Stimulated activated CD8-positive, alpha-beta memory T cell treated with anti-CD3 and anti-CD28 coated beads, Interleukin-15, amount 100 ng/mL, for 4 hours (primary cell): ENCODE results near the gene PPP3CB.
A peak's percentile ranks its signal among the peaks of the same experiment; 100 is the strongest.

Experiments used
- DNase-seq, 2 donors: peaks; one replicate each; pipeline ENCODE4 v3.0.0-alpha.2; 2020; ENCODE audit warnings: low read depth in 2 of 2

The PPP3CB gene

GRCh38 chr10:73495884-73496674 lies at the start of gene PPP3CB:
PPP3CB (minus strand) TSS chr10:73496024; CDS start chr10:73495889, 135 bp downstream.
- peak; percentile 80 to 83 for DNase-seq

- no peak for DNase-seq
Measured at GRCh38 chr10:73545357-73545756, 49.5 kb upstream of the PPP3CB start.

- no peak for DNase-seq
Measured at GRCh38 chr10:73537709-73538108, 41.9 kb upstream of the PPP3CB start.

GRCh38 chr10:73537288-73537687 lies 41.5 kb upstream of the PPP3CB start:
- no peak for DNase-seq

- no peak for DNase-seq
Measured at GRCh38 chr10:73534857-73535256, 39.0 kb upstream of the PPP3CB start.

- peak in 1 of 2 donors; percentile 7 for DNase-seq
Measured at GRCh38 chr10:73529089-73529832, 33.4 kb upstream of the PPP3CB start.

GRCh38 chr10:73522263-73522662 lies 26.4 kb upstream of the PPP3CB start:
- DNase-seq, result no peak

GRCh38 chr10:73519336-73519735 lies 23.5 kb upstream of the PPP3CB start:
- DNase-seq, result no peak

- DNase-seq, result no peak
Measured at GRCh38 chr10:73517166-73517888, 21.5 kb upstream of the PPP3CB start.

GRCh38 chr10:73512207-73512743 lies 16.5 kb upstream of the PPP3CB start:
- DNase-seq, result no peak

- DNase-seq, result no peak
Measured at GRCh38 chr10:73509695-73510094, 13.9 kb upstream of the PPP3CB start.

GRCh38 chr10:73506491-73506890 lies 10.7 kb upstream of the PPP3CB start:
- DNase-seq, result no peak

- DNase-seq, result no peak
Measured at GRCh38 chr10:73506074-73506473, 10.2 kb upstream of the PPP3CB start.

GRCh38 chr10:73503037-73503436 lies 7.2 kb upstream of the PPP3CB start:
- no peak for DNase-seq

GRCh38 chr10:73501651-73502050 lies 5.8 kb upstream of the PPP3CB start:
- no peak for DNase-seq

GRCh38 chr10:73497623-73498022 lies 1.8 kb upstream of the PPP3CB start:
- DNase-seq, result no peak

- DNase-seq, result peak; percentile 70 to 74
Measured at GRCh38 chr10:73495226-73495883, 469 bp downstream of the PPP3CB start.

- DNase-seq, result no peak
Measured at GRCh38 chr10:73494877-73495225, 973 bp downstream of the PPP3CB start.

- no peak for DNase-seq
Measured at GRCh38 chr10:73494213-73494612, 1.6 kb downstream of the PPP3CB start.

- DNase-seq, result no peak
Measured at GRCh38 chr10:73493781-73494180, 2.0 kb downstream of the PPP3CB start.

GRCh38 chr10:73486601-73487000 lies 9.2 kb downstream of the PPP3CB start:
- DNase-seq, result no peak

GRCh38 chr10:73485320-73485719 lies 10.5 kb downstream of the PPP3CB start:
- DNase-seq, result no peak
